ENCODE results near the gene CACNA1A. TPM values are rescaled to one million over a fixed set of nuclear protein-coding genes. Genes with fewer than 3 reads are reported as not detected.

Gene CACNA1A
- total and polyA plus RNA-seq, 2 of the 13 experiments (the other 11 are each of a cell fraction or from before 2014, with no cell fraction given): not detected

- TF ChIP-seq TGIF2 (CRISPR knock-in tag; IDR thresholded peaks at IDR 0.05): no peak
- no peak for TF ChIP-seq ZNF512 (CRISPR knock-in tag; IDR thresholded peaks at IDR 0.05)
- no peak for TF ChIP-seq ZNF616 (CRISPR knock-in tag; IDR thresholded peaks at IDR 0.05; ENCODE audit: low read depth)
Observed at GRCh38 chr19:13244920-13245319, 261.4 kb downstream of the CACNA1A start (continued).

DNA sequence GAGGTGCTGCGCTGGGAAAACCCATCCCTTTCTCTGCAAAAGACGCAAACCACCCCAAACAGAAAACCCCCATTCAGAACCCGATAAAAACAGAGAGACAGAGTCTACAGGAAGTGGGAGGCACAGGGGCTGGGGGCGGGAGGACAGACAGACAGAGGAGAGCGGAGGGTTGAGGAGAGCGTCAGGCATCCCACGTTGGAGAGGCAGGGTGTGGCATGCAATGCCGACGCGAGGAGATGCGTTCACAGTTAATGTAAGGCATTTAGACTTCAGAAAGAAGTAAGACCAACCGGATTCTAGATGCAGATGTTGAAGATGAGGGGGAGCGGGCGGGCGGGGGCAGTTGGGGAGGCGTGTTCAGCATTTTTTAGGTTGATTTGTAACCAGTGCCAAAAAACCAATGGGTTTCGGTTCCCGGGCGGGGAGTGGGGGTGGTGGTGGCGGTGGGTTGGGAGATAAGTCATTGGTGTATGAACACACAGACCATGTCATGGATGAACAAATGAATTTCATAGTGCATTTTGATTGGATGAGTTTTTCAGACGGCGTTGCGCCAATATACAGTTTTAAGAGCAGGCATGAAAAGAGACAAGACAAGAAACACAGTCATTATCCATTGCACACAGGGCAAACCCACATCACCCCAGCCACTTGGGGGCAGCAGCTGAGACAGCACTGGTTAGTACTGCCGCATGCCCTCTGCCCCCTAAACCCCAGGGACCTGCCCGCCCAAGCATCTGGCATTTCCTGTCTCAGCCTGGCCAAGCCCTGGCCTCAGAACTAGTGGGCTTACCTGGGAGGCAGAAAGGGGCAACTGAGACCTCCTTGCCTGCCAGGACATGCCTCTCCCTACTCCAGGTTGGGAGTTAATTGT is 264.8 kb downstream of the CACNA1A start:
- no peak for DNase-seq (ENCODE audit: low spot score)
- intact Hi-C loops (cut with micrococcal nuclease; ENCODE audit: unreplicated experiment) (no loop called here), in situ Hi-C loops (cut with HindIII; ENCODE audit: extremely low pct_ligation_motif_present, low pct_unique_long_range_greater_than_20kb) (no loop called here)
- BruUV-seq (replicated peaks): no TSS peak
- H3K27me3 ChIP-seq (ENCODE audit: control insufficient read depth in 1 of 2, insufficient read depth in 2 of 2, low read length in 2 of 2): peaks cover 0 to 12% of the 10 kb centered on the region in 2 experiments; a peak in 3 of 5 replicates
- no peaks in the 10 kb centered on the region for H3K79me2 ChIP-seq (ENCODE audit: insufficient read depth, low read length)
- H3K36me3 ChIP-seq (replicated peaks in 1 of 2; ENCODE audit: control insufficient read depth in 1 of 2, insufficient read depth in 2 of 2, low read length in 2 of 2): no peaks in the 10 kb centered on the region
- H3K4me2 ChIP-seq (ENCODE audit: low read depth, low read length): no peak overlapping the region
- ChIA-PET CTCF (ENCODE audit: low intra/inter-chr PET ratio, low total read pairs) (no interaction called here), POLR2A (no interaction called here)
- H3K4me3 ChIP-seq (replicated peaks in 1 of 3; ENCODE audit: insufficient read depth in 1 of 3, low read depth in 2 of 3, low read length in 3 of 3): no peak overlapping the region
- no peak overlapping the region for H2AFZ ChIP-seq (ENCODE audit: low read length)
- H4K20me1 ChIP-seq (ENCODE audit: insufficient read depth, low read length): no peaks in the 10 kb centered on the region
- H3K9me3 ChIP-seq (ENCODE audit: low read length): no peaks in the 10 kb centered on the region
- peak; percentile 31; the same call in 1 of the 3 replicates for ATAC-seq
- no peak for FAIRE-seq
- 57% methylated on average over 23 of the region's 25 CpGs for WGBS (ENCODE audit: low lambda C conversion rate)
- H3K9ac ChIP-seq (ENCODE audit: insufficient read depth, low read depth, low read length): no peak overlapping the region
- H3K4me1 ChIP-seq (ENCODE audit: insufficient read depth, low read length): no peaks in the 10 kb centered on the region
- no peak overlapping the region for H3K27ac ChIP-seq (ENCODE audit: extremely low read length, insufficient read depth, low read length)
- TF ChIP-seq ZNF451 (CRISPR knock-in tag; IDR thresholded peaks at IDR 0.05): no peak
- TF ChIP-seq ZNF142 (CRISPR knock-in tag; IDR thresholded peaks at IDR 0.05): no peak
- TF ChIP-seq TSC22D2 (CRISPR knock-in tag; IDR thresholded peaks at IDR 0.05; ENCODE audit: borderline replicate concordance): no peak
- TF ChIP-seq ZNF574 (CRISPR knock-in tag; IDR thresholded peaks at IDR 0.05): 0 out of 2 replicates have a peak, but pooled peaks have one; percentile 41
- no peak for TF ChIP-seq HIVEP1 (CRISPR knock-in tag; IDR thresholded peaks at IDR 0.05)
- no peak for TF ChIP-seq ZFP36L2 (CRISPR knock-in tag; IDR thresholded peaks at IDR 0.05)
- TF ChIP-seq BORCS8-MEF2B (CRISPR knock-in tag; IDR thresholded peaks at IDR 0.05): no peak
- TF ChIP-seq TGIF2 (CRISPR knock-in tag; IDR thresholded peaks at IDR 0.05): no peak
- TF ChIP-seq KLF12 (CRISPR knock-in tag; IDR thresholded peaks at IDR 0.05; ENCODE audit: borderline replicate concordance): no peak

Data from HepG2 (cell line).